Fibroblast of skin of back (primary cell): ENCODE measurements around the gene DCPS.
"Not testable (repeated sequence)": the region's sequence is repeated elsewhere in the genome, so short reads cannot be mapped to it uniquely, and the experiment has no call there.

Source experiments
- DNase-seq: peaks from one replicate; pipeline ENCODE4 v3.0.0-alpha.2; 2013

The DCPS gene

GRCh38 chr11:126385991-126386728 lies 82.3 kb downstream of the DCPS start:
- DNase-seq, result no peak

GRCh38 chr11:126386729-126387071 lies 82.8 kb downstream of the DCPS start:
- DNase-seq, result not testable (repeated sequence)

GRCh38 chr11:126387857-126388256 lies 84.0 kb downstream of the DCPS start:
- no peak for DNase-seq

GRCh38 chr11:126390272-126390867 lies 86.5 kb downstream of the DCPS start:
- no peak for DNase-seq

- no peak for DNase-seq
Measured at GRCh38 chr11:126391286-126391954, 87.6 kb downstream of the DCPS start.

GRCh38 chr11:126391970-126392632 lies 88.2 kb downstream of the DCPS start:
- no peak for DNase-seq

- no peak for DNase-seq
Measured at GRCh38 chr11:126392633-126393013, 88.8 kb downstream of the DCPS start.

GRCh38 chr11:126393143-126393542 lies 89.3 kb downstream of the DCPS start:
- DNase-seq, result no peak

GRCh38 chr11:126394036-126394435 lies 90.2 kb downstream of the DCPS start:
- DNase-seq, result no peak

- not testable (repeated sequence) for DNase-seq
Measured at GRCh38 chr11:126394634-126395072, 90.8 kb downstream of the DCPS start.
